Activated naive CD4-positive, alpha-beta T cell (primary cell): ENCODE data around the gene NTNG1.

Experiments used
- DNase-seq, 4 experiments: peaks; one replicate each; lab custom pipeline; 2025; lab: John Stamatoyannopoulos, UW

Gene NTNG1

DNA sequence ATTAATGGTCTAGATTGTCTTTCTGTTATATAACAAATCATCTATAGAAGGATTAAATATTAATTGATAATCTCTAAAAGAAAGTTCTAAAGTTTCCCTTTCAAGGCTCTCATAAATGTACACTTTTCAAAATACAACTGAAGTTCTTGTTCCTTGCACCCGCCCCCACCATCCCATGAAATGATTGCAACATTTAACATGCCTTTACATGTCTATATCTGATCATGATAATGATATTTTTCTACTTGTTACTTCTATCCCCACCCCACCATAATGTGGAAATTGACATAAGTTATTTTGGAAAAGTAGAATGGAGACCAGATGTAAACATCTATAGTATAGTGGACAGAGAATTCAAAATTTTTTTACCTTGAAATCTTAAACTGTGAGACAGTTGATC is 186.6 kb downstream of the NTNG1 start:
- DNase-seq = no peak

DNA sequence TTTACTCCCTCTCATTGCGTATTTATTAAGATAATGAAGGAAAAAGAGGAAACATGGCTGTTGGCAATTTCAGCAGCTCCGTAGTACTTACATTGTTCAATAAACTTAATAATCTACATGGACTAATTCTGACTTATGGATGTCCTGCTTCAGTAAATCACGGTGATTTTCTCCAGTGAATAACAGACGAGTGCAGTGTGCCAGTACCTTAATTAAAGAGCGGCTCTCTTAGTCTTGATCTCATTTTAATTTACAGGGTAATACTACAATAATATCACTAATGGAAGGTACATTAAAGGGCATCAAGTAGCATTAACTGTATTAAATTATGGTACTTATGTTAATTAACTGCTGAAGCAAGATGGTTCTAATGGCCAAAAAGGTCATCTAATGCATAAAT is 187.2 kb downstream of the NTNG1 start:
- DNase-seq = no peak

DNA sequence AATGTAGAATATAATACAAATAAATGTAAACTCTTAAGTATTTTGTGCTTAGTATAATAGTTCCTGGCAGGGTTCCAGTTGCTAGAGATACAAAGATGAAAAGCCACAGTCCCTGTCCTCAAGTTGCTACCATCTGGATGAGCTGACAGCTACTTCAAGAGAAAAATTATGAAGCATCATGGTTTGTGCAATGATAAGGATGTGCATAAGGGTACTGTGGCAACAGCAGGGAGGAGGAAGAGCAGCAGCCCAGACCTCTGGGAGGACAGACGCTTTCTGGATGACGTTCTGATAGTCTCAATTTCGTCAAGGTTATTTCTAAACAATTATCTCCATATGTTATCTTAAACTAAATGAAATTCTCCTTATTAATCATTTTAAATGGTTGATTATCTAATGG is 198.9 kb downstream of the NTNG1 start:
- DNase-seq = no peak

DNA sequence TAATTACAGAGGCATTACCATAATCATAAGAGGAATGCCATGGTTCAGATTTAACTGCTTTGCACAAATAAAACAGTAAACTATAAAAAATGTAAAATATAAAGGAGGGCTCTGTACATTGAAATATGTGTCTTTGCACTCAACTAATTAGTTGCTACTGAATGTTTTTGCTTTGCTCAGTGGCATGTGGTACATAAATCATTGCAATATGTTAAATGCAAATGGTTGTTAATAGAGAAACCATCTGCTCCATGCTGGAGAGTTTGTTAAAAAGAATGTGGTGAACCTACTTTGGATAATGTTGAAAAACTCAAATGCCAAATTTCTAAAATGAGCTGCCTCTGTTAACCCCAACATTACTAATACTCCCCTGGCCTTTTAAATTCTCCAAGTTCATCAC is 201.5 kb downstream of the NTNG1 start:
- no peak for DNase-seq

DNA sequence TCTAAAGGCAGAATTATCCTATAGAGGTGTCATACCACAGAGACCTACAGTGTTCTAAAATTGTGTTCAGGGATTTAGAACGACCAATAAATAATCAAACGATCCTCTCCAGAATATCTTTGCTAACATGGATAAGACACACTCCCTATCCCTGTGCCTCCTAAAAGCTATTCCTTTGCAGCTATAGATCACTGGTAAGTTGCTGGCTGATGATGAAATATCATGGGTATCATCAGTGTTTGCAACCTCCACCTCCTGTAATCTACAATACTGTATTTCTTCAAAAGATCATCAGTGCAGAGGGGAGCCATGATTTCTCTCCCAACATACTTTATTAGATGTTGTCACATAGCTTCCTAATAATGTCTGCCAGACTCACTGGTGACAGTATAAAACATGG is 201.9 kb downstream of the NTNG1 start:
- DNase-seq = no peak

DNA sequence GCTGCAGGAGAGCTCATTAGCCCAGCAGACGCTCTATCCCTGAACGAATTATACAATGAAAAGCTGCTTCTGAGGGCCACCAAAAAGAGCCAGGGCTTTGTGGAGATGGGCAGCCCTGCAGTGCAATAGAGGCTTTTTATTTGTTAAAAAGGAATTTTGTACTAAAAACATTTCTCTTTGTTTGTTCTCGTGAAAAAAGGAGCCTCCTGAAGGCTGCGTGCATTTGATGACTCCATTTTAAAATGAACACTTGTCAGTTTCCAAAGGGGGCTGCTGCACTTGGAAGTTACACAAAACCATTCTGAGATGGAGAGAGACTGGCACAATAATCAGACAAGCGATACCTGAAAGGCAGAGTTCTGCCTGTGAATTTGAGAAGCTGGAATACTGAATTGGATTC is 202.8 kb downstream of the NTNG1 start:
- DNase-seq = no peak

DNA sequence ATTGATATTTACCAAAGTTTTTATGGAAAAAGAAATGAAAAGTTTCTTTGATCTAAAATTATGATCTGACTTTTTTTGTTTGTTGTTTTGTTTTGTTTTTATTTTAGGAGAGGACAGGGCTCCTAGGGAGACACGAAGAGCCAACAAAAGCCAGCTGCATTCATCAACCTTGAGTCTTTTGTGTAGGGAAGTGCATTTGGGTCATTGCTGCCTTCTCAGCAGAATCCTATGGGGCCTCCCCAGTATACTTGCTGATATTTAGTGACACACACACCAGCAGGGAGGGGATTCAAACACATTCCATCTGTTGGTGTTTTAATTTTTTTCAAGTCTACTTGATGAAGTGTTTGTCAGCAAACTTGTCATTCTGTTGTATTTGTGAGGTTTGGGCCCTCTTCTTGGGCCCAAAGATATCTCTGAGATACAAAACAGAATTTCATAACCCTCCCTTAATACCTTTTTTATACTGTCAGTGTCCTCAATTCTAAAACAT is 203.5 kb downstream of the NTNG1 start:
- DNase-seq = no peak

DNA sequence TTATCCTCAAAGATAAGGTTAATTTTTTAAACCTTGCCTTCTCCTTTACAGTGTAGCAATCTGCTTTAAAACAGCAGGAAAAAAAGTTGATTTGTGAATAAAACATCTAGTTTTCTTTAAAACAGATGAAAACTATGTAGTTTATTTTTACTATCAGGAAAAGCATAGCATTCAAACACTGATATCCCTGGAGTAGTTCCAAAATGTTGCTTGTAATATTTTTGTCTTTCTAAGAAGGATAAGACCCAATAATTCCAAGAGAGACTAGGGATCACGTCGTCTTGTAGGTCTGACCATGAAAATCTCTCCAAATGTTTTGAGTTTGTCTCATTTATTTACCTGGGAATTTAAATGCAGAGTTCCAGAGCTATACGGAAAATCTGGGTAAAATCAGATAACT is 204.0 kb downstream of the NTNG1 start:
- DNase-seq = no peak

DNA sequence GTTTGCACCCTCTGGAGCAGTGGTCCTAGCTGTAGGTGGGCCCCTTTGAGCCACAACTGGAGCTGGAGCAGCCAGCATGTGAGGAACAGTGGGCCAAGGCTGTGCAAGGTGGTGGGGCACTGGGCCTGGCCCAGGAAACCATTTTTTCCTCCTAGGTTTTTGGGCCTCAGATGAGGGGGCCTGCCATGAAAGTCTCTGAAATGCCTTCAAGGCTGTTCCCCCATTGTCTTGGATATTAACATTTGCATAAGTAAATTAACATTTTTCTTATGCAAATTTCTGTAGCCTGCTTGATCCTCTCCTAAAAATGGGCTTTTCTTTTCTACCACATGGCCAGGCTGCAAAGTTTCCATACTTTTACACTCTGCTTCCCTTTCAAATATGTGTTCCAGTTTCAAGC is 212.0 kb downstream of the NTNG1 start:
- DNase-seq = no peak

DNA sequence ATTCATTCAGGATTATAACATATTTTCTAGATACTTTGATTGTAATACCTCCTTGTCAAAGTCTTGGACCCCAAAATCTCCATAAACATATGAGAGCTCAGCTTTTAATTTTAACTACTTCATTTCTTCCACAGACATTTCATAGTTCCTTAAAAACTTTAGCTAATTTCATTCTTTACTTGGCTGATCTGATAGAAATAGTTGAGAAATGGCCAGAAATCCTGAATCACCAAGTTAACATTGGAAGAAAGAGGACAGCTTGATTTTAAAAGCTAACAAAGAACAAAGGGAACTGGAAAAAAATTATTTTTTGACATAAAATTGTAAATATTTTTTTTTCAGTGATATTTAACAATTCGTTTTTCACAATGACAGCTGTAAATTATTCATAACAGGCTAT is 216.5 kb downstream of the NTNG1 start:
- no peak for DNase-seq

DNA sequence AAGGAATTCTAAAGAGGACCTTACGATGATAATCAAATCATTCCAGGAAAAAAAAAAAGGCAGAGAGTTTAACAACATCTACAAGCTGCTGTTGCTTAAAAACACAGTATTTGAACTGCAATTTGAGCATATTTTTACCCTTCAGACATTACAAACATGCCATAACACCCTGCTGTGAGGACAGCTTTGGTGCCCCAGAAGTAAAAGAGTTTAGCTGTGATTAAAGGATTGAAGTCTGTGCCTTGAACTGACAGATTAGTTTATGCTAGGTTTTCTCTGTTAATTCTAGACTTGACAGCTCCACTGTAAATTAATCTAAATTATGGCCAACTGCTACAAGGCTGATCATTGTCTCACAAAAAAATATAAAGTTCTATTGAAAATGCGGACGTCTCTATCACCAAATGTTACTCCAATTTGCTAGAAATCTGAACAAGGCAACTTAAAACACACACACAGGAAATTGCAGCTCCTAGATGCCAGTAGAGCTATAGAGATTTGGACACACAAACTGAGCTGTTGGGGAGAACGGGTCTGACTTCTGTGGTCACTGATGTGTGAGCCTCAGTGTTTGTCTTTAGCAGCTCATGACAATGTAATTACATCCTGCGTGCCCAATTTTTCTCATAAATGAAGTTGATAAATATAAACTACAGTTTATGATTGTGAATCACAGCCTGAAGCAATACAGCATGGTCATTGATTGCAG is 217.9 kb downstream of the NTNG1 start:
- DNase-seq = no peak

DNA sequence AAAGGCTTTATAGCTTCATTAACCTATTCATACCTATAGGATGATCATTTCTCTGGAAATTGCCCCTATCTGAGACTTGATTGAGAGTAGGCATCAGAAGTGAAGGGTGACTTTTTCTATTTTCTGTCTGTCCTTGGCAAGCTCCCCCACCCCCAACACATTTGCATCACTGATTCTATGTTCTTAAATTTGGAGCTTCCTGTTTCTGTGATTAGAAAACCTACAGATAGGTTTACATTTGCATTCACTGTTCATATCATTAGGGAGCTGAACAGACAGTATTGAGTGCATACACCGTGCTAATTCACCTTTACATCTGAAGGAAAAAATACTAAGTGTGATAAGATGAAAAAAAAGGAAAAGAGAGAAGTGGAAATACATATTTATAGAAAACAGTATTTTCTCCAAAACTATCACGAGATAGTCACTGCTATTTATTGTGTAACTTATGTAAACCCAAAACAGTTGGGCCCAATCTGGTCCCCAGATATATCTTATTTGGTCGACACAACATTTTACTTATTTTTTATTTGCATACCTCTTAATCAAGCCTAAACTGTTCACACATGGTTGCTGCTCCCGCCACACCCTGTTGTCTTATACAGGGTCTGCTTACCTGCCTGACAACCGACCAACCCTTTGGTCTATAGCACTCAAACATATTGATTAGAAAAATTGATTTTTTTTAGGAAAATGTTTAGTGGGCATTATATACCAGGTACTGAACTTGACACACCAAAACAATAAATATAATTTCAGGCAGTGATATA is 218.8 kb downstream of the NTNG1 start:
- DNase-seq = no peak

DNA sequence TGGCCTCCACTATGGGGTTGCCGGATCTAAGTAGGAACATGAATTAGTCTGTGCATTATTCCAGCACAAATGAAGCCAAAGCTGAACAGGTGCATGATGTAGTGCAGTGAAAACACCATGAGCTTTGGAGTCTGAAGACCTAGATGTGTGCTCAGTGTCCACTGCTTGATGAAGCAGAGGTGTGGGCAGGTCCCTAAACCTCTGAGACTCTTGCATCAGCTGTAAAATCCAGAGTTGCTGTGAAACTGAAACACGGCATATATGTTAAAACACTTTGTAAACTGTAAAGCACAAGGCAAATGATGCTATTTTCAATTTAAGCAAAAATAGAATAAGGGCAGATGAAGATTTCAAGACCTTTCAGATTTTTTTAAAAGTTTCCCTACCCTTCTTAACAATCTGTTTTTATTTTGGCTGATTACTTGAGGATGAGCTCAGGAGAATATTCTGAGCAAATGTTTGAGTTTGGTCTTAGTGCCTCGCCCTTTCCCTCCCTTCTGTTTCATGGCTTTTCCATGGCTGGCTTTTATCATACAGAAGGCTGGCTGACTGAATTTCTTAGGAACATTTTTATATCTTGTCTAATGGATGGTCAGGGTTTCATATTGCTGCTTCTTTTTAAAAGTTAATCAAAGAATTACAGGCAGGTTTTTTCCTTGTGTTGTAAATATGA is 221.8 kb downstream of the NTNG1 start:
- DNase-seq = no peak

DNA sequence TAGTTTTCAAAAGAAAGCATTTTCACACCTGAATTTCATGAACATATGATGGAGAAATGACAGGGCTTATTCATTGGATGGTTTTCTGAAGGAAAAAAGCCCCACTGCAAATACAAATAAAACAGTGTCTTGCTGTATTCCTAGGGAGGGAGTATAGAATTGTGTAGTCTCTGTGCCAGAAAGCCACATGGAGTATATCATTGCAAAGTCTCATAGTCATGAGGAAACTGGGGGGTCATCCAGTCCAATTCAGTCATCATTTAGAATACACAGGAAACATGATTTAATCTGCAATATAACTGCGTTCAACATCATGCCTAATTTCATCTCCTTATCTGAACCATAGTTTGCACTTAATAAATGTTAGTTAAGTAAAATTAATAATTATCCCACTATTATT is 222.3 kb downstream of the NTNG1 start:
- DNase-seq = no peak

DNA sequence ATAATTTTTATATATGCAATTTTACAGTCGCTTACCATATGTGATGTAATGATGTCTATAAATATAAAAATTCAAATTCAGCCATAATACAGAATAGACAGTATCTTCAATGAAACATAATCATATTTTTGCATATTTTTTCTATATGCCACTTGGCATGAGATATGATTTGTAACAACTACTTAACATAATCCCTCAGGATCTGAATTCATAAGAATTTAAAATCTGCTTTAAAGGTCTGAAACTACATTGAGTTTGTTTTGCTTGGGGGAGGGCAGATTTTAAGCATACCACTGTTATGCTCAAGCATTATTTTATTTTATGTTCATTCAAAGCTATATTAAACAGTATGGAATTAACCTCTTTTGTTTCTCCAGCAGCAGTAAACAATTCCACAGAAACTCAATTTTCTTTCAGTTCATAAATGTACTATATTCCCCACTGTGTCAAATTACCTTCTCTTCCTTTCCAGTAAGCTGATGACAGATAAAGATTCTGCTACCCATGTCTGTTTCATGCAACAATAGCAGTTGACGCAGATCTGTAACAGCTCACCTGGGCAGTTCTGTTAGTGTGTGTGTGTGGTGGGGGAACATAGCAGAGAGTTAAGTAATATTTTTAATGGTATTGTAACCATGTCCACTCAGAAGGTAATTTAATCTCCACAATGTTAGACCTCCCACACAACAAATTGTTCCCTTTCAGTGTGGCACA is 224.8 kb downstream of the NTNG1 start:
- no peak for DNase-seq

DNA sequence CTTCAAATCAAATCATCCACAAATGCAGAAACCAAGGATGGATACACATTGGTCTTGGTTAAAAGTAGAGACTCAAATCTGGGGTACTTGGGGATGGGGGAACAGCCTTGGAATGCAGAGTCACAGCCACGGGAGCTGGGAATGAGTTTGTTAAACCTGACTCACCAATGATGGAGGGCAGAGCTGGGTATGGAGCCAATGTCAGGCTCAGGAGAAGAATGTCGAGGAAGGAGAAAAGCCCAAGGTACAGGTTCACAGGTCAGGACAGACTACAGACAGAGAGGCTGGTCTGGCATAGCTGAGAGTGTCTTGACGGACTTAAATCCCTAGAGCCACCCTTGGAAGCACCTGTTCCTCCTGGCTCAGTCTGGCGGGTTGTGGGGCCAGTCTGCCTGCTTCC is 237.6 kb downstream of the NTNG1 start:
- DNase-seq = no peak

DNA sequence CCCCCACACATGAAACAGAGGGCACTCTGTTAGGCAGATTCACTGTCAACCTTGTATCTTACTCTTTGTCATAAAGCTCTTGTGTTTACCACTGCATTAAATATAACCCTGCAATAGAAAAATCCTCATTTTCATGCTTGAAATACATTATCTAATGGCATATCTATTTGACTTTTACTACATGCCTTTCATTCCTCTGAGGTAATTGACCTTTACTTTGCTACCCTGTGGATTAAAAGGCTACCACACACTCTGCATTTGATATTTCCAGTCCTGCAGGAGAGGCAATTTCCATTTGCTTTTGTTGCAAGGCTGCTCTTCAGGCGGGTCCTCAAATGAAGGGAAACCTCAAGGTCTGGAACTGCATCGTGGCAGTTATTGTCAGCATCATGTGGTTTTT is 238.0 kb downstream of the NTNG1 start:
- no peak for DNase-seq

DNA sequence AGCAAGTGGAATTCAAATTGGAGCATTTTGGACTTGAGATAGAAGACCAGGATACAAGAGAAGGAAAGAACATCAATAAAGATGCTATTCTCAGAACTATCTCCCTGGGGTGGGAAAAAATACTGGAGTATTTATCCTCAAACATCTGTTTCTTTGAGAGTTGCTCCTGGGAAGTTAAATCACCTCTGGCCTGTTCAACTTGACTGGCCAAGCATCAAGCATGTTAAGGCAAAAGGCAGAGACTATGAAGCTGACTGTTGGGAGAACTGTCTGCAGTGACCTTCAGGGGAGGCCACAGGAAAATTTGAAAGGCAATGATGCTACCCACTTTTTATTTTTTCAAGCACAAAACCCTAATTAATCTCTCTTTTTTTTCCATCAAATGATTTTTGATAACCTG is 239.0 kb downstream of the NTNG1 start:
- DNase-seq = no peak

DNA sequence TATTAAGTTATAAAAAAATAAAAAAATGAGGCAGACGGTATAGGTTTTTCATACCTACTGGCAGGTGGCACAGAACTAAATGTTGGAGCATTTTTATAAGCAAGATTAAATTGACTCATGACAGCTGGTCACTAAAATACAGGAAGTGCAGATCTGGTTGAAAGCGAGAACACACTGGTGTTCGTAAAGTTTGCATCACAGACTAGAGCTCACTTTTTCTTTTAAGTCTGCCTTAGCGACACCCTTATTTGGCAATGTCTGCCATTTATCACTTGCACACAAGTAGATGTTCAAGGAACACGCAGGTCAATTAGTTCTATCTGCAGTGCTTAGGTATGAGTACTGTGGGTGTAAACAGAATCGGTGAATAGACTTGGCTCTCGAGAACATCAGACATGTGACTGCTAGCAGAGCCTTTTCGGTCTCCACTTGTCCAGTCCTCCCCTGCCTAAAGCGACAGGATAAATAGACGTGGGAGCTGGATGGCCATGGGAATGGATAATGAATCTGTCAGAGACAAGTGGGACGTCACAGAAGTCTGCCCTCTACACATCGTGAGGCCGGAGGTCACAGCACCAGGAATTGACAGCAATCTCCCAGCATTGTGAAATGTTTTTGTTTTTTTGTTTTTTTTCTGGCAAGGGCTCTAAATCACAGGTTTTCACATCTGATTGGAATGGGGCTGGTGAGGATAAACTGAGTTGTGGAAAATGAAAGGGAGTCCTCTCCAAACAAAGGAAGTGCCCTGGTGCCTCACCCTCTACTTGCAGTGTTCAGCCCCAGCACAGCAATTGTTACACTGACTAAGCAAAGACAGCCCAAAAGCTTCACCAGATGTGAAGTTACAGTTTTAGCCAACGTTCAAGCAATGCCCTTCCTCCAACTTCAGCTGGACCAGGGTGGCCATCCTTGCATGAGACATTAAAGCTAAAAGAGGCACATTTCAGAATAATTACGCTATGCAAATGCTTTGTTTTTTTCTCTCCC is 248.9 kb downstream of the NTNG1 start:
- no peak for DNase-seq

DNA sequence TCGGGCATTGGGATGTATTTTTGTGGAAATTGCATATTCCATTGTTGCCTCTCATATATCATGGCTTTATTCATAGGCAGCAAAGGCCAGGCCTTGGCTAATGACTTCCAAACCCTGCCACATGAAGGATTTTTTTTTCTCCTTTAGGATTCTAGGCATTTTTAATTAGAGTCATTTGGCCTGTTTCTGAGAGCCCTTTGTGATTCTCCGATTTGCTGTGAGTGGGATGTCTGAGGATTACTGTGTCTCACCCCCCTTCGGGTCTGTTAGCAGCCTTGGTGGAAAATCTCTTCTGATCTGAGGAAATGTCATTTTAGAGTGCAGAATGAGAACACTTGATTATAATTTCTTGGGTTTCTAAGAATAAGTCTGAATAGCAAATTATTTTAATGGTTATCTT is 253.5 kb downstream of the NTNG1 start:
- no peak for DNase-seq

DNA sequence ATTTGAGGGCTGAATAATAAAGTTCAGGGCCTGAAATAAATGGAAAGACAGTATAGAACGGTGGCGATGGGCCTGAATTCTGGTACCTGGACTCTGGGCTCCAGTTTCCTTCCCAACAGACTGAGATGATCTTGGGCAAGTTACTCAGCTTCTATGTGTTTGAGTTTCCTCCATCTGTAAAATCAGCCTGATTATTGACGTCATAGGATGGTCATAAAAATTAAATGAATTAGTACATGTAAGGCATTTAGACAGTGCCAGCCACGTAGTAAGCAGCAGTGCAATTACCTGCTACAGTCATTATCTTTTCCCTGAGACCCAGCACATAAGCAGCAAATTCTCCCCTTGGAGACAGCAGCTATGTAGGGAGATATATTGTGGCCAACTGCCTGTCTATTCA is 260.9 kb downstream of the NTNG1 start:
- DNase-seq = no peak
